Upper lobe of left lung (tissue), 6 donors: ENCODE measurements around the gene IL36RN. TPM values are rescaled to one million over a fixed set of nuclear protein-coding genes. Genes with fewer than 3 reads are reported as not detected.

Experiments
- ATAC-seq, 2 donors: fragments of 200-7000 bp; cut with Tn5 transposase; one replicate each; pipeline ENCODE4 v1.9.1; 2022; ENCODE audit warnings: mild to moderate bottlenecking in 2 of 2, moderate library complexity in 2 of 2; ENCODE audit not compliant: low FRiP score in 2 of 2
- DNase-seq, 2 donors: peaks; one replicate each; pipeline ENCODE4 v3.0.0-alpha.2; 2019 to 2020
- H3K27ac ChIP-seq, 4 donors: fragments of 200-600 bp; sonication (generic); one replicate each; pipeline ENCODE4 v1.5.1; 2016 to 2019
- H3K27me3 ChIP-seq, 4 donors: fragments of 200-600 bp; sonication (generic); one replicate each; pipeline ENCODE4 v1.5.1; 2017 to 2019
- H3K36me3 ChIP-seq, 4 donors: fragments of 200-600 bp; sonication (generic); one replicate each; pipeline ENCODE4 v1.5.1; 2016 to 2019
- H3K4me1 ChIP-seq, 4 donors: fragments of 200-600 bp; sonication (generic); one replicate each; pipeline ENCODE4 v1.5.1; 2018 to 2019
- H3K4me3 ChIP-seq, 4 donors: fragments of 200-600 bp; sonication (generic); one replicate each; pipeline ENCODE4 v1.5.1; 2017 to 2019; ENCODE audit warnings: mild to moderate bottlenecking in 2 of 4, moderate library complexity in 1 of 4
- H3K9me3 ChIP-seq, 4 donors: fragments of 200-600 bp; sonication (generic); one replicate each; pipeline ENCODE4 v1.5.1; 2018 to 2019
- CTCF ChIP-seq, 6 experiments: fragments of 450-650 bp in 4 of 6; fragments of 200-600 bp in 2 of 6; sonication (generic) in 2 of 6; IDR thresholded peaks; one replicate each; pipeline ENCODE4 v1.5.1; 2016 to 2019; ENCODE audit warnings: antibody characterized with exemption in 6 of 6
- EP300 ChIP-seq, 4 donors: sonication (generic); formaldehyde crosslinking; IDR thresholded peaks; one replicate each; pipeline ENCODE4 v1.5.1; 2017; ENCODE audit warnings: antibody characterized with exemption in 4 of 4, control low read depth in 2 of 4
- POLR2A ChIP-seq, 4 donors: fragments of 450-650 bp; IDR thresholded peaks; one replicate each; pipeline ENCODE4 v1.5.1; 2016 to 2017; ENCODE audit warnings: antibody characterized with exemption in 4 of 4, mild to moderate bottlenecking in 2 of 4
- POLR2AphosphoS5 ChIP-seq, 2 donors: sonication (generic); formaldehyde crosslinking; IDR thresholded peaks; one replicate each; pipeline ENCODE4 v1.5.1; 2017; ENCODE audit warnings: antibody characterized with exemption in 2 of 2
- WGBS, 2 donors: methylation state at CpG; one replicate each; pipeline ENCODE4 v1.1.5; 2017 to 2018; 5-methylcytosine and 5-hydroxymethylcytosine counted together
- total RNA-seq, 6 donors: library from RNA; depleted of rRNA in 4 of 6; stranded (reverse); fragments of >200 nt in 4 of 6; gene quantifications; one replicate each; pipeline versions ENCODE4 v1.1.0 to v1.2.1, GENCODE V29; 2016 to 2021
- donor health status: DM: no; HTN: no; CAD: no; lungs with moderate emphysema.
- donor health status: DM: no; HTN: yes; CAD: no; lungs with severe emphysema.

The IL36RN gene
- not detected for total RNA-seq

GRCh38 chr2:113058998-113059960 lies at the start of gene IL36RN:
IL36RN (plus strand) TSS chr2:113059198; CDS start chr2:113059439, 241 bp downstream.
- Histone ChIP-seq H3K27me3 (no peaks in the 10 kb centered on the region), H3K9me3 (peaks cover 0 to 11% (median 3%) of the 10 kb centered on the region in 4 donors), H3K4me1 (no peaks in the 10 kb centered on the region), H3K4me3 (no peak within 1 kb of the TSS), H3K36me3 (no peaks in the 10 kb centered on the region), H3K27ac (no peak within 1 kb of the TSS)
- DNase-seq, result no peak
- ATAC-seq, result no peak
- TF ChIP-seq EP300 (IDR thresholded peaks at IDR 0.05) (no peak), CTCF (IDR thresholded peaks at IDR 0.05) (no peak), POLR2A (IDR thresholded peaks at IDR 0.05) (no peak), POLR2AphosphoS5 (IDR thresholded peaks at IDR 0.05) (no peak)
- 73 to 77% methylated on average over 12 to 15 of the region's 15 CpGs for WGBS, 2 donors

DNA sequence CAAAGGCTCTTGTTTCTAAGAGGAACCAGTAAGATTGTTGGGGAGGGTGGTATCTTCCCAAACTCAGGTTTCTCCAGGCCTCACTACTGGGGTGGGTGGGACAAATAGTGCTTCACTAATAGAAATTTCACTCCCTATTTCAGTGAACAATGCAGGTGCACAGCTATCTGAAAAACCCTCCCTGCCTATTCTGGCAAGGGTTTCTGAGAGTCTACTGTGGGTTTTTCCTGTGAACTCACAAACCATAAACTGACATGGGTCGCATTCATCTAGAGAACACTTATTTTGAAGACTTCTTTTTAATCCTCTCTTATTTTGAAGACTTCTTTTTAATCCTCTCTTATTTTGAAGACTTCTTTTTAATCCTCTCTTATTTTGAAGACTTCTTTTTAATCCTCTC lies 49.4 kb upstream of the IL36RN start:
- Histone ChIP-seq H3K27ac (no peak overlapping the region), H3K4me3 (no peak overlapping the region), H3K9me3 (no peaks in the 10 kb centered on the region), H3K27me3 (no peaks in the 10 kb centered on the region), H3K36me3 (no peaks in the 10 kb centered on the region), H3K4me1 (no peaks in the 10 kb centered on the region)
- ATAC-seq (no peak), DNase-seq (no peak)
- WGBS, 2 donors, result 68 to 93% methylated on average over 1 of the region's 1 CpG
- TF ChIP-seq POLR2A (IDR thresholded peaks at IDR 0.05) (no peak), EP300 (IDR thresholded peaks at IDR 0.05) (no peak), CTCF (IDR thresholded peaks at IDR 0.05) (no peak), POLR2AphosphoS5 (IDR thresholded peaks at IDR 0.05) (no peak)

- H3K27me3 ChIP-seq, result no peaks in the 10 kb centered on the region
- TF ChIP-seq EP300 (IDR thresholded peaks at IDR 0.05), result no peak
- TF ChIP-seq POLR2AphosphoS5 (IDR thresholded peaks at IDR 0.05), result no peak
- TF ChIP-seq POLR2A (IDR thresholded peaks at IDR 0.05), result no peak
- DNase-seq, result no peak
- WGBS, 2 donors, result 38 to 56% methylated on average over 2 of the region's 2 CpGs
- H3K4me1 ChIP-seq, result no peaks in the 10 kb centered on the region
- no peaks in the 10 kb centered on the region for H3K9me3 ChIP-seq
- no peak overlapping the region for H3K27ac ChIP-seq
- H3K36me3 ChIP-seq, result no peaks in the 10 kb centered on the region
- H3K4me3 ChIP-seq, result no peak overlapping the region
- no peak for ATAC-seq
Measured at GRCh38 chr2:113010088-113010487, 48.9 kb upstream of the IL36RN start.

DNA sequence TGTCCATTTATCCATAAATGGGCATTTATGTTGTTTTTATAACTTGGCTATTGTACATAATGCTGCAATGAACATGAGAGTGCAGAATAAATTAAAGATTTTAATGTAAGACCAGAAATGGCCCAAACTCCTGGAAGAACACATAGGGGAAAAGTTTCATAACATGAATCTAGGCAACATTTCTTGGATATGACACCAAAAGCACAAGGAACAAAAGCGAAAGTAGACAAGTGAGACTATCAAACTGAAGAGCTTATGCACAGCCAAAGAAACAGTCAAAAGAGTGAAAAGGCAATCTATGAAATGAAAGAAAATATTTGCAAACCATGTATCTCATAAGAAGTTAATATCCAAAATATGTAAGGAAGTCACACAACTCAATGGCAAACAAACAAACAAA lies 47.9 kb upstream of the IL36RN start:
- 97 to 100% methylated on average over 1 of the region's 1 CpG for WGBS, 2 donors
- Histone ChIP-seq H3K4me1 (no peaks in the 10 kb centered on the region), H3K27me3 (no peaks in the 10 kb centered on the region), H3K4me3 (no peak overlapping the region), H3K27ac (no peak overlapping the region), H3K9me3 (no peaks in the 10 kb centered on the region), H3K36me3 (no peaks in the 10 kb centered on the region)
- TF ChIP-seq POLR2A (IDR thresholded peaks at IDR 0.05) (no peak), CTCF (IDR thresholded peaks at IDR 0.05) (no peak), POLR2AphosphoS5 (IDR thresholded peaks at IDR 0.05) (no peak), EP300 (IDR thresholded peaks at IDR 0.05) (no peak)
- DNase-seq (no peak), ATAC-seq (no peak)

GRCh38 chr2:113012436-113013335 lies 46.3 kb upstream of the IL36RN start:
- H3K4me3 ChIP-seq, result no peak overlapping the region
- no peaks in the 10 kb centered on the region for H3K4me1 ChIP-seq
- H3K27me3 ChIP-seq, result no peaks in the 10 kb centered on the region
- DNase-seq, result no peak
- 77 to 81% methylated on average over 8 of the region's 8 CpGs for WGBS, 2 donors
- TF ChIP-seq POLR2A (IDR thresholded peaks at IDR 0.05), result no peak
- TF ChIP-seq CTCF (IDR thresholded peaks at IDR 0.05), result no peak
- TF ChIP-seq EP300 (IDR thresholded peaks at IDR 0.05), result no peak
- TF ChIP-seq POLR2AphosphoS5 (IDR thresholded peaks at IDR 0.05), result no peak
- no peak overlapping the region for H3K27ac ChIP-seq
- ATAC-seq, result no peak
- no peaks in the 10 kb centered on the region for H3K9me3 ChIP-seq
- H3K36me3 ChIP-seq, result no peaks in the 10 kb centered on the region
